Panc1 (cell line): Measurements from ENCODE around the gene TBXT. TPM values are rescaled to one million over a fixed set of nuclear protein-coding genes. Genes with fewer than 3 reads are reported as not detected.
"Not testable (repeated sequence)": the region's sequence is repeated elsewhere in the genome, so short reads cannot be mapped to it uniquely, and the experiment has no call there.

Experiments used
- ATAC-seq: fragments of 200-7000 bp; cut with Tn5 transposase; 2 replicates; pipeline ENCODE4 v1.9.1; 2020; ENCODE audit warnings: mild to moderate bottlenecking, moderate library complexity
- BruUV-seq: library from RNA; stranded (reverse); fragments of 400-500 nt; replicated peaks from 2 replicates; lab custom pipeline; 2021; lab: Mats Ljungman, UMichigan
- CTCF ChIA-PET: fragments of 300-600 bp; sonication (Branson Sonifier 250); formaldehyde crosslinking; loops from one replicate; lab custom pipeline; 2022; ENCODE audit warnings: antibody characterized with exemption; lab: Charles Lee
- POLR2A ChIA-PET: fragments of 300-600 bp; sonication (Branson Sonifier 250); formaldehyde crosslinking; loops from one replicate; lab custom pipeline; 2022; ENCODE audit warnings: antibody characterized with exemption; lab: Charles Lee
- DNase-seq: peaks from one replicate; pipeline ENCODE4 v3.0.0-alpha.2; 2010; ENCODE audit warnings: low read depth, low spot score
- H3K27ac ChIP-seq: 2 replicates; pipeline ENCODE4 v1.5.1; 2011; ENCODE audit warnings: mild to moderate bottlenecking, low read length, inconsistent platforms
- H3K27me3 ChIP-seq: fragments of 200-500 bp; sonication (Bioruptor generic); 2 replicates; pipeline ENCODE4 v1.6.0; 2014; ENCODE audit warnings: low read length, inconsistent platforms; ENCODE audit not compliant: control insufficient read depth, insufficient read depth
- H3K36me3 ChIP-seq: fragments of 200-500 bp; sonication (Bioruptor generic); 2 replicates; pipeline ENCODE4 v1.5.1; 2014; ENCODE audit warnings: inconsistent platforms, mild to moderate bottlenecking, low read length, moderate library complexity; ENCODE audit not compliant: control insufficient read depth, insufficient read depth
- H3K4me1 ChIP-seq: 2 replicates; pipeline ENCODE4 v1.5.1; 2011; ENCODE audit warnings: inconsistent platforms, mild to moderate bottlenecking, low read length, moderate library complexity; ENCODE audit not compliant: control insufficient read depth, insufficient read depth
- H3K4me3 ChIP-seq, 2 experiments: 2 replicates each; pipeline ENCODE4 v1.5.1; 2011 to 2012; ENCODE audit warnings: low read depth in 2 of 2, low read length in 2 of 2, mild to moderate bottlenecking in 2 of 2, inconsistent platforms in 1 of 2, moderate library complexity in 1 of 2
- H3K9me3 ChIP-seq: fragments of 200-500 bp; sonication (Bioruptor generic); 2 replicates; pipeline ENCODE4 v1.5.1; 2014; ENCODE audit warnings: low read depth, mild to moderate bottlenecking, inconsistent platforms, low read length, moderate library complexity; ENCODE audit not compliant: control insufficient read depth, insufficient read depth
- CTCF ChIP-seq: fragments of 450-650 bp; IDR thresholded peaks from 2 replicates; pipeline ENCODE4 v1.5.1; 2017; ENCODE audit warnings: mild to moderate bottlenecking
- POLR2AphosphoS5 ChIP-seq: IDR thresholded peaks from 2 replicates; pipeline ENCODE4 v1.6.1; 2012; ENCODE audit warnings: mild to moderate bottlenecking, low read depth, low read length, moderate library complexity
- REST ChIP-seq, 2 experiments: IDR thresholded peaks; 2 replicates each; pipeline ENCODE4 v1.6.1; 2011 to 2012; ENCODE audit warnings: low read depth in 2 of 2, control low read depth in 1 of 2, low read length in 1 of 2, mild to moderate bottlenecking in 1 of 2, moderate library complexity in 1 of 2; ENCODE audit not compliant: insufficient read depth in 1 of 2
- SIN3A ChIP-seq: IDR thresholded peaks from 2 replicates; pipeline ENCODE4 v1.6.1; 2012; ENCODE audit warnings: low read depth, mild to moderate bottlenecking, low read length, moderate library complexity, borderline replicate concordance; ENCODE audit not compliant: insufficient read depth
- TCF7L2 ChIP-seq: IDR thresholded peaks from 2 replicates; pipeline ENCODE4 v1.6.1; 2011; ENCODE audit warnings: mild to moderate bottlenecking, low read depth, low read length, inconsistent platforms
- in situ Hi-C: cut with HindIII; loops from 2 replicates; pipeline ENCODE4 v1.10.0; 2016; ENCODE audit warnings: low sequenced_read_pairs, low pct_unique_long_range_greater_than_20kb
- intact Hi-C: fragments of 100-400 bp; cut with micrococcal nuclease; formaldehyde crosslinking; loops from one replicate; pipeline ENCODE4 v1.10.0; 2022; ENCODE audit not compliant: unreplicated experiment
- total RNA-seq: library from RNA; stranded (reverse); gene quantifications from one replicate; pipeline ENCODE4 v1.2.1, GENCODE V29; 2021; ENCODE audit not compliant: unreplicated experiment

Gene TBXT
- total RNA-seq, 1 experiment from 2014 or later: not detected

GRCh38 chr6:166127624-166128472, 39.8 kb downstream of the TBXT start:
- intact Hi-C loops (no loop called here), in situ Hi-C loops (no loop called here)
- DNase-seq: no peak
- ATAC-seq: no peak
- H3K27me3 ChIP-seq: peaks cover 2% of the 10 kb centered on the region; the same call in 1 of the 2 replicates
- TF ChIP-seq CTCF: no peak
- TF ChIP-seq REST (IDR thresholded peaks at IDR 0.05; ENCODE audit: insufficient read depth in 1 of 2, low read depth in 2 of 2, low read length in 1 of 2): no peak
- TF ChIP-seq TCF7L2: no peak
- no peak for TF ChIP-seq POLR2AphosphoS5
- TF ChIP-seq SIN3A: no peak
- no TSS peak for BruUV-seq
- H3K4me1 ChIP-seq: no peaks in the 10 kb centered on the region
- no peaks in the 10 kb centered on the region for H3K9me3 ChIP-seq
- H3K36me3 ChIP-seq: no peaks in the 10 kb centered on the region; the same call in 1 of the 2 replicates
- ChIA-PET CTCF (no interaction called here), POLR2A (interaction anchor here (0.6 kb wide), 1 partner anchor 1525 kb away, joined by 3 read pairs; no protein-coding TSS in a partner anchor)
- H3K27ac ChIP-seq: no peak overlapping the region
- no peak overlapping the region for H3K4me3 ChIP-seq

- CTCF ChIA-PET, ATAC-seq, intact Hi-C loops, POLR2A ChIA-PET, H3K27me3 ChIP-seq, BruUV-seq, H3K9me3 ChIP-seq, H3K4me3 ChIP-seq, DNase-seq, H3K27ac ChIP-seq, H3K36me3 ChIP-seq, in situ Hi-C loops, H3K4me1 ChIP-seq: not testable (repeated sequence)
Measured at GRCh38 chr6:166123115-166123514, 44.5 kb downstream of the TBXT start.

GRCh38 chr6:166121726-166122125, 45.9 kb downstream of the TBXT start:
- no peaks in the 10 kb centered on the region; the same call in 1 of the 2 replicates for H3K27me3 ChIP-seq
- H3K36me3 ChIP-seq: no peaks in the 10 kb centered on the region
- in situ Hi-C loops: no loop called here
- intact Hi-C loops: no loop called here
- ChIA-PET CTCF (no interaction called here), POLR2A (no interaction called here)
- H3K9me3 ChIP-seq: no peaks in the 10 kb centered on the region
- no TSS peak for BruUV-seq
- ATAC-seq: no peak
- H3K4me3 ChIP-seq: no peak overlapping the region
- no peak overlapping the region for H3K27ac ChIP-seq
- H3K4me1 ChIP-seq: no peaks in the 10 kb centered on the region
- TF ChIP-seq CTCF (no peak), POLR2AphosphoS5 (no peak), TCF7L2 (no peak), REST (IDR thresholded peaks at IDR 0.05; ENCODE audit: insufficient read depth in 1 of 2, low read depth in 2 of 2, low read length in 1 of 2) (no peak), SIN3A (no peak)
- no peak for DNase-seq
